Stimulated activated naive CD4-positive, alpha-beta T cell treated with Interleukin-2 at 50 U/mL for 16 hours (primary cell): Measurements from ENCODE around the gene IGSF8.

Experiments
- DNase-seq: peaks from one replicate; lab custom pipeline; 2025; lab: John Stamatoyannopoulos, UW

The IGSF8 gene

DNA sequence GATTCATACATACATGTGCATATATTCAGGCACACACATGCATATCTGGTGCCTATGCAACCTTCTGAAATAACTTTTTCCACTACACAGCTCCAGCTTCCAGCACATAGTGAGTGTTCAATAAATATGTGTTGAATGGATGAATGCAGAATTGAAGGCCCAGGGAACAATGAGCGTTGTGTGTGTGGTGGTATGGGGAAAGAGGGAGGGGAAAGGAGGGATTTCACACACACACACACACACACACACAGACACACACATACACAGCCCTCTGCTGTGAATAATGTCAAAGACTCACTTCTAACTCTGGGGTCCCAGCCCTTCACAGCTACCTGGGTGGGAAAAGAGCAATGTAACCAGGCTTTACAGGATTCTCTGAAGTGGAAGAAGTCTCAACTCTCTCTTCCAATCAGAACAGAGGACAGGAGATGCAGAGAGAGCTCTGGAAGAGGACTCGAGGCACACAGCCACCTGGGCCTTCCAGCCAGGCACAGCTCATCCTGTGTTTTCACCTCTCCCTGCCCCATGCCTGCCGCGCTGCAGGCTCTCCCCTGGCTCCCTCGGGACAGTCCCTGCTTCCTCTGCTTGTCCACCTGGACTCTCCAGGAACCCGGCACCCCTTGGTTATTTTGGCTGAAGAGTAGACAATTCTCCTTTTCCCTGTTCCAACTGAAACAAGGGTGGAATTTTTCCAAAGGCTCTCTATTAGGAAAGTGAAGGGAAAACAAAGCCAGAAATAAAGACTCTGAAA lies 5.4 kb upstream of the IGSF8 start:
- no peak for DNase-seq

DNA sequence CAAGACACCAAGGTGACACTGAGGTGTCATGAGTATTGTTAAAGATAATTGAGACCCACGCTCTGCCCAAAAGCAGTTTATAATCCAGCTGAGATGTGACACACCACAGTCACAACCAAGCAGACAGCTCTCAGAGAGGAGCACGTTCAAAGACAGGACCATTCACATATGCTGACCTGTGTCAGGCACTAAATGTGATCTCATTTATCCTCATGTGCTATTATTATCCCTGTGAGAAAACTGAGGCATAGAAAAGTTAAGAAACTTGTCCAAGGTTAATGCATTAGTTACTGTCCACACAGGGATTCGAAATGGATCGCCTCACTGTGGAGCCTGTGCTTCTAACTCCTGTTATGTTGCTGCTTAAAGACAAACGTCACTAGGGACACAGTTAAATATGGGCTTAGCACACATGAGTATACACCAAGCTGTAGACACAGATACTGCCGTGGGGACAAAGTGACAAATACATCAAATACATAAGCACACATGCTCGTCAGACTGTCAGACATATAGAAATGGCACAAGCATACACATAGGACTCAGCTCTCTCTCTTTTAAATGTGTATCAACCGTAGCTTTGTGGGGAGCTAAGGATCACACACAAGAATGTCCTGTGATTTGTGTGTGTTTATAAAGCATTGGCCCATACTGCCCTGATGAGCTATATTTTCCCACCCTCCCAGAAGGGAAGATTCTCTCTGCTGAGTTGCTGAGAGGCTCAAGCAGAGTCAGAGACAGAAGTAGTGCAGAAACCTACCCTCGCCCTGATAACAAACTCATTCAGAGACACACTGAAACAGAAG lies 3.5 kb upstream of the IGSF8 start:
- no peak for DNase-seq

DNA sequence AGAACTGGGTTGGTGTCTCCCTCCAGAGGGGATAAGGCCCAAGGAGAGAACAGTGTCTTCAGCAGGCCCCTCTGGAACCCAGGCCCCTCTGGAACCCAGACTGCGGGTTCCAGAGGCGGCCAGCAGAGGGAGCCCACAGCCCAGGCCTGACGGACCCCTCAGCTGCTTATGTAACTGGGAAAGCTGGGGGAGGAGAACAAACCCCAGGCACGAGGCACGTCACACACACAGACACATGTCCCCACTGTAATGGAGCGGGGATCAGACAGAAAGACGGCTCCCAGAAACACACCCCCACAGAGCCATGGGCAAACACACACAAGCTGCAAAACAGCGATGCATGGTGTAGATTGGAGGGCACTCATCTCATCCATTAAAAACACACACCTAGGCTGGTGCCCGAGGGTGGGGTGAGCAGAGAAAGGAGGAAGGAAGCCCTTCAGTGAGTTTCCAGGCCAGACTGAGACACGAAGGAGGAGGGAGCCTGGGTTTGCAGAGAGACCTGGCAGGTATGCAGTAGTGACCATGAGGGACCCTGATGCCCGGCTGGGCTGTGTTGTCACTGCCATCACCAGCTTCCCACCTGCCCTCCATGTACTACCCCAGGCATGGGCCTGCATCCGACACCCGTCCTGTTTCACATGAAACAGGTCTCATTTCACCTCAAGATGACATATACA lies 2.8 kb upstream of the IGSF8 start:
- peak; percentile 66 for DNase-seq

DNA sequence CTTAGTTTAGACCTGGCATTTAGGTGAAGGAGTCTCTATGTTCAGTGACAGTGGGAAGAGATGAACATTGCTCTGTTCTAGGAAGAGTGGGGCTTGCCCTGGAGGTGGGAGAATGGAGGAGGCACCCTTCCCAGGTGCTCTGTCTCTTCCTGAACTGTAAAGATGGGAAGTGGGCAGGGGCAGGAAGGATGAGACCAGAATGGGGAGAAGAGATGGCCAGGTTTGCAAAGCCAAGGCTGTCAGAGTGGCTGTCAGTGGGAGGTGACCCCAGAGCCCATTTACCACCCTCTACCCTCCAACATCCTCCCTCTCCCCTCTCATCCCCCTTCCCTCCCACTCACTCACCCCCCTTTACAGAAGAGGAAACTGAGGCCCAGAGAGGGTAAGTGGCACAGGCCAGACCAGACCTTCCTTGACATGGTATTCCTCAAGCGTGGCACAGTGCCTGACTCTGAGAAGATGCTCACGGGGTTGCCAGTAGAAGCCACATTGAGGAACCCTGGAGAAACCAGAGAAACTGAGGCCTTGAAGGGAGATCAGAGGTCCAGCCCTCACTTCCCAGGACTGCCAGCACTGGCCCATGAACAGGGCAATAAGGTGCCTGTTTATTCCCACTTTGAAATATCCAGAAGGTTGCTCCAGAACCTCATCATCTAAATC lies 1.4 kb upstream of the IGSF8 start:
- no peak for DNase-seq

DNA sequence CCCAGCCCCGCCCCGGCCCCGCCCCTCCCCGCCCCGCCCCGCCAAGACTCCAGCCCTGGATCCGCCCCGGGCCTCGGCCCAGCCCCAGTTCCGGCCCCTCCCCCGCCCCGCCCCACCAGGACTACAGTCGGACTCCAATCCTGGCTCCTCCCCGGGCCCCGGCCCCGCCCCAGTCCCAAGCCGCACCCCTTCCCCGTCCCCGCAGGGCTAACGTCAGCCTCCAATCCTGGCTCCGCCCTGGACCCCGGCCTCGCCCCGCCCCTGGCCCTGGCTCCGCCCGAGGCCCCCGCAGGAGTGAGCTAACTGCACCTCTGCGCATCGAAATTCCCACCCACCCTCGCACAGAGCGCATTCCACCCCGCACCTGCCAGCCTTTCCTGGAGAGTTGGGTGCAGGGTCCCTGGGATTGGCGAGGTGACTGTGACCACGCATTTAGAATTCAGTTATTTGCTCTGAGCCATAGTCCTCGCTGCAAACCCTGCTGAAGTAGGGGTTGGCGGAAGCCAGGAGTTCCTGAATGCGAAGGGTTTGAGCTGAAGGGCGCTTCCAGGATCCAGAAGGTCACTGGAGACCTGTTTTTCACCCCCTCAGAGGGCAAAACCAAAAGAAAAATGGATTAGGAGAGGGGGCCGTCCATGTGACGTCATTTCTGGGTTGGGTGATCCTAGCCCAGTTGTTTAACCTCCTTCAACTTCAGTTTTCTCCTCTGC lies 588 bp upstream of the IGSF8 start:
- peak; percentile 99 for DNase-seq

DNA sequence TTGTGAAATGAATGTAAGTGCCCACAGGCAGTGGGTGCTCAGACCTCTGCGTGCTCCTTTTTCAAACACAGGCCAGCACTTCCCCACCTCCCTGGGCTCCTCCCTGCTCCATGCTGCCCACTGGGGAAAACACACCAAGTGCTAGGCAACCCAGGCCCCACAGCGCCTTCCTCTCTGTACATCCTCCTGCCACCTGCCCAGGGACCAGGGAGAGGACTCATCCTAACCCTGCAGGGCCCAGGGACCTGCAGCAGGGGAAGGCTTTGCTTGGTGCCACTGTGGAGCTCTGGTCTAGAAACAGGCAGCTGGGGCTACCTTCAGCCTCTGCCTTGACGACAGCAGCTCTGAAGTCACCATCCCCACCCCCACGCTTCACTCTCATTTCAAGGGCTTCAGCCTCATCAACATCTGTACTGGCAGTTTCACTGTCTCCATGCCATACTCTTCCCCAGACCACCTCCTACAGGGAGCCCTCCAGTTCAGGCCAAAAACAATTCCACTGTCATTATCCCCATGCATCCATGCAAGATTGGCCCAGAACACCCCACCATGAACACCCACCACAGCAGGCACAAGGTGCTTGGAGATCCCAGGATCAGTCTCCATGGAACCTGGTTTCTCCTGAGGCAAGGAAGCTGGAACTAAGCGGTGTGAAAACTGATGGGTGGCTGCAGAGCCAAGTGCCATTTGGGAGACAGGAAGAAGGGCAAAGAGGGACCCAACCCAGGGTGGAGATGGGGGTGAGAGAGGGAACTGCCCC lies 1.1 kb downstream of the IGSF8 start:
- DNase-seq = peak; percentile 15

DNA sequence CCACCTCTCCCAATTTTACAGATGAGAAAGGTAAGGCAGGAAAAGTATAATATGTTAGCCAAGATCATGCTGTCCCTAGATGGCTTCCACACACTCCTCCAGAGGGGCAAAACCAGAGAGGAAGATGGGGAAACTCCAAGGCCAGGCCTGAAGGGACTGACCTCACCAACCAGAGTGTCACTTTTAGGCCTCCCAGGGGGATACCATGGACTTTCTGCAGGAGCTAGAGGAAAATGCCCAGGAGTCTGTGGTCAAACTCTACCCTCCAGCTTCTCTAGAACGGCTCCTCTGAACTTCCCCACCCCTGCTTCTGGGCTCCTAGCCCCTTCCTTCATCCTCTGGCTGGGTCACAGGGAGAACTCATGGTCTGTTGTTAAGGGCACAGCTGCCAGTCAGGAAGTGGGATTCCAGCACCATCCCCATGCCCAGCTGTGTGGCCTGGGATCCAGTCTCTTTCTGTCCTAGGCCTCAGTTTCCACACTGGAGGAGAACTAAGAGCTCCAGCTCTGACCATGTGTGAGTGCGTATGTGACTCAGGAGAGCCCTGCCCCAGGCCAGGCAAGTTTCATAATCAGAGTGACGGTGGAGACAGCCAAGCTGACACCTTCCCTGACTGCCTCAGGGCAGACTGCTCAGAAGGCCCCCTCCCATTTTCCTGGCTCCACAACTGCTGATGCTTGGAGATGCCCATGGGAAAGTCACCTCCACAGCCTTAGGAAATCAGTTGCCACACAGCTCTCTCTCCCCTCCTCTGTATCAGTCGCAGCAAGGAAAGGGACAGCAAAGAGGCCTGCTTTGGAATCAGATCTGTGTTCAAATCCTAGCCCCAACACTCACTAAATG lies 1.9 kb downstream of the IGSF8 start:
- DNase-seq = no peak

DNA sequence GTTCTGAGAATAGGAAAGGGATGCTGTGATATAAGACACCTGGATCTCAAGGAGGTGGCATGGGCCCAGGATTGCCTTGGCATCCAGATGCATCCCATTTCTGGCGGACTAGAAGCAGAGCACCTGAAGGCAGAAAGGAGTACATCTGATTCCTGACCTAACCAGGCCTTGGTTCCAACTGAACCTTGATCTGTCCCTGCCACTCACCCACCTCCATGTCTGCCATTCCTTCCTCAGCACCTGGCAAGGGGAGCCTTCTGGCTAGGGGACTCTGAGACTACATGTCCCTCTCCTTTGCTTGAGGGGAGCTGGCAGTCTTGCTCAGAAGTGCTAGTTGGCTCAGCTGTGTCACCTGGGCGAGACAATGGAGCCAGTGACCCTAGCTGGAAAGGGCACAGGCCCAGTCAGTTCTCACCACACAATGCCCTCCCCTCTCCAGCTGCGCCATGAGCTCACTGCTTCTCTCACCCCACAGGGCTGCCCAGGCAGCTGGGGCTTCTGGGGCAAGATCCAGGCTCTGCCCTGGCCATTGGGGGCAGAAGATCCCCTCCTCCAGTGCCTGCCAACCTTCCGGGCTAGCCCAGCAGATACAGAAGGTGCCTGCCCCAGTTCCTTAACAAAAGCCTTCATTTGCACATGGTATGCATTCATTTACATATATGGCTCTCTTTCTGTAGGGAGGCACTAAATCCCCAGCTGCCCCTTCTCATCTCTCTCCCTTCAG lies 2.9 kb downstream of the IGSF8 start:
- DNase-seq = no peak

DNA sequence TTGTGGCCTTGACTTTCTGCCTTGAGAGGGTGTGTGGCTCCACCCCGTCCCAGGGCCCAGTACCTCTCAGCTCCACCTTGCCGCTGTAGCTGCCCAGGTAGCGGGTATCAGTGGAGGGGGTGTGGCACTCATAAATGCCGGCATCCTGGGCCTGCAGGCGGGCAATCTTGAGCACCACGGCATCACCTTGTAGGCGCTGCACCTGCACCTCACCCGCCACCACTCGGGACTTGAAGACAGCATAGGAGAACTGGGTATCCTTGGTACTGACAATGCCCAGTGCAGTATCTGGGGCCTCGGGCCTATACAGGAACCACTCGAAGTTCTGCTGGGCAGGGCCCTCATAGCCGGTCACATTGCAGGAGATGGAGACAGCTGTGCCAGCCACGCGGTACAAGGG lies 3.6 kb downstream of the IGSF8 start:
- no peak for DNase-seq

DNA sequence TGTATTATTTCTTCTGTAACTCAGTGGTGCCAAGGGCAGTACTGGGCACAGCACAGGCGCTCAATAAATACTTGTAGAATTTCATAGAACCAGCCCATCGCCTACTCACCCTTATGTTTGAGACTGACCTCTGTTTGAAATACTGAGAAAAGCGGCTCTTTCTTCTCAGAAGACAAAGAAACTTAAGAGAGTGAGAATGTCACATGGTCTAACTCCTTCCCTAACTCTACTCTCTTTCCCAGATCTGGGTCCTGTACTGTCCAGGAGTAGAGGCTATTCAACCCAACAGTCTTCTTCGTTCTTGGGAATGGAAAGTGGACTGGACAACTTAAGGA lies 4.2 kb downstream of the IGSF8 start:
- no peak for DNase-seq

DNA sequence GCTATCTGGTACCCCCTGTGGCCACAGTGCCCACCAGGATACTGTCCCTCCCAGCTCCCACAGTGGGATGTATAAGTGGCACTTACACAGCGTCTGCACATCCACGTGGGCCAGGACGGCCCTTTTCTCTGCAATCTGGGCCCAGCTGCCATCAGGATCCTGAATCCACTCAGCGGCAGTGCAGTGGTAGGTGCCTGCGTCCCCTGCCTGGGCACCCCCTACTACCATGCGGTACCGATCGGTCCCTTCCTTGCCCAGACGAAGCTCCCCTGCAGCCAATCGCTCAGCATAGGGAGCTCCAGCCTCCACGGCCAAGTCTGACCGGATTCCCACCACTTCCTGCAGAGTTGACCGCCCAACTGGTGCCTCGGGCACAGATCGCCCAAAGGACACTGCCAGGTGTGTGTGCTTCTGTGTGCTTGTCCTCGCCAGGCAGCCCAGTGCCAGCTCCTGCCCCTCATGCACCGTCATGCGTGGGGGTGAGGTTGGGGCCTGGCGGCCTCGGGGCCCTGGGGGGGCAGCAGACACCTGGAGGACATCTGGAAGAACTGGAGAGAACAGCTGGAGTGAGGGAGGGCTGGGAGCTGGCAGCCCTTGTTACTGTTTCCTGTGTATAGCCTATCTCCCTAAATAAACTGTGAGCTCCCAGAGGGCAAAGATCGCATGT lies 4.7 kb downstream of the IGSF8 start:
- no peak for DNase-seq

DNA sequence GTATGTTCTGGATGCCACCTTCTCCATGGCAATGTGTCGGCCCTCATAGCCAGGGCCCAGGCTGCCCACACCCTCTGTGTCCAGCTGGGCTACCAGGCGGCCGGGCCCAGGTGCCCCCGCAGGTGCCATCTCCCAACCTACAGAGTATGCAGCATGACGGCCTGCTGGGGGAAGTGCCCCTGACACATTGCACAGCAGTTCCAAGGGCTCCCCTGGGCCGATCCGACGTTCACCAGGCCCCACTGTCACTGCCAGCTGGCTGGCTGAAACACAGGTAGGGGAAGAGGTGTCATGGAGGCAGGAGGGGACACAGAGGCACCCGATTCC lies 5.4 kb downstream of the IGSF8 start:
- DNase-seq = no peak

DNA sequence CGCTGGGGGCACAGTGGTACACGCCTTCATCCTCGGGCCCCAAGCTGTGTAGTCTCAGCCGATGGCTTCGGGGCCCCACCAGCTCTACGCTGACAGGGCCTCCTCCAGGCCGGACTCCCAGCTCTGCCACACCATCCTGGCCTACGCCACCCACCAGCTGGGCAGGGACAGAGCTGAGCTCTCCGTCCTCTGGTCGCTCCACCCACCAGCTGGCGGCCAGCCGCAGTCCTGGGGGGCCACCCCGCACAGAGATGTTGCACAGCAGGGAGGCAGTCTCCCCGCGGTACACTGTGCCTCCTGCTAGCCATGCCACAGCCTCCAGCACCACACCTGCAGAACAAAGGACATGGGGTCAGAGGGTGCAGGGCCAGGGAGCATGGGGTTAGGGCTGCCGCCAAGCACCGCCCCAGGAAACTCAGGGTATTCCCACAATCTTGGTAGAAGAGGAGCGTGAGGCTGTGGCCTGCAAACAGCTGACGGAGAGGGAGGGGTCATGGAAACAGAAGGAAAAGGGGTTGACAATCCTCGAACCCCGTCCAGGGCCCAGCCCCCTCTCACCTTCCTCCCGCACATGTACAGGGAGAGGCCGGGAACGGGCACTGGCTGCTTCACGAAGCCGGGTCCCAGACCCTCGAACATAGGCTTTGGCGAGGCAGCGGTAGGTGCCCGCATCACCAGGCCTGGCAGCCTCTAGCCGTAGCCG lies 5.9 kb downstream of the IGSF8 start:
- DNase-seq = no peak

DNA sequence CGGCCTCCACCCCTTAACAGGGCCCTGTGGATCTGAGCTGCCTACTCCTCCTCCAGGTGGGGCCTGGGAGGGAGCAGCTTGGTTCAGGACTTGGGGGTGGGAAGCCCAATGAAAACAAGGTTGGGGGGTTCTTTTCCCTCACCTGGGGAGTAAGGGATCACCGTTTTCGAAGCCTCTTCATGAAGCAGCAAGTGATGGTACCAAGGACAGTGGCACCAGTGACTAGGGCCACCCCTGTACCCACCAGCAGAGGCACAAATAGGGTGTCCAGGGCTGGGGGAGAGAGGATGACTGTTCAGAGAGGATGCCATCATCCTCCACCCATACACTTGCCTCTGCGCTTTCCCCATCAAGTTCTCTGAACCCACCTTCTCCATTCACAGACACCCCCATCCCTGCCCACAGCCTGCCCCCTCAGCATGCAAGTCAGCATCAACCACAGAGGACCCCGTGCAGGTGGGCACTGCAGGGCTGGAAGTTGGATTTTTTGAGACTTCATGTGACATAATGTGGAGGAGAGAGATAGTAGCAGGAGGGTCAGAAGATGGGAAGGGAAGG lies 6.7 kb downstream of the IGSF8 start:
- DNase-seq = no peak

DNA sequence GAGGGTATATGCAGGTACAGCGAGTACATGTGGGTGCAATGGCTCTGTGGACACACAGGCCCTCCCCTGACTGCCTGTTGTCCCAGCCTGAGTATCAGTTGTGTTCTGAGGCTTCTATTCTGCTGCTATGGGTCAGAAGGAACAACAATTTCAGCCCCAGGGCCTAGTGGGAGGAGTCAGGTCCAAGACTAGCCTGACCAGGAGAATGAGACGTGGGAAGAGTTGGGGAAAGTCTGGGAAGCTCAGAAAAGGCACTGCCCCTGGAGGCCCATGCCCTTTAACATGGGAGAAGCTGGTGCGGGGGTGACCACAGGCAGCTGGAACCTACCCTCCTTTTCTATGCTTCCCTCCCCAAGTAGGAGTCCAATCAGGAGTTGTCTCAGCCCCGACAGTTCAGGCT lies 7.7 kb downstream of the IGSF8 start:
- DNase-seq = no peak

DNA sequence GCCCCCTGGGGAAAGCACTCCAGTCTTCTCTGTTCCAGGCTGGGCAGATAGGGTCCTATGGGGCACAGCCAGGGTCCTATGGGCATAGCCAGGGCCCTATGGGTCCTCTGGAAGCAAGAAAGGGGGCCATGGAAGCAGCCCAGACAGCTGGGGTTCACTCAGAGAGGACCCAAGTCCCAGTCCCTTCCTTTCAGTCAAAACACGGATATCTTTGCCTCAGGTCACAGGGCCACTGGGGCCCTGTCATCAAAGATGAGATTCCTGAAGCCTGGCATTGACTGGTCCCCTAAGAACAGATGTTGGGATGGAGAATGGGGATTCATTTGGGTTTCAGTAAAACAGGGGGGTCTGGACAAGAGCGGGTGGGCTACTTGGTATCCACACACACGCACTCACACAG lies 8.5 kb downstream of the IGSF8 start:
- no peak for DNase-seq

DNA sequence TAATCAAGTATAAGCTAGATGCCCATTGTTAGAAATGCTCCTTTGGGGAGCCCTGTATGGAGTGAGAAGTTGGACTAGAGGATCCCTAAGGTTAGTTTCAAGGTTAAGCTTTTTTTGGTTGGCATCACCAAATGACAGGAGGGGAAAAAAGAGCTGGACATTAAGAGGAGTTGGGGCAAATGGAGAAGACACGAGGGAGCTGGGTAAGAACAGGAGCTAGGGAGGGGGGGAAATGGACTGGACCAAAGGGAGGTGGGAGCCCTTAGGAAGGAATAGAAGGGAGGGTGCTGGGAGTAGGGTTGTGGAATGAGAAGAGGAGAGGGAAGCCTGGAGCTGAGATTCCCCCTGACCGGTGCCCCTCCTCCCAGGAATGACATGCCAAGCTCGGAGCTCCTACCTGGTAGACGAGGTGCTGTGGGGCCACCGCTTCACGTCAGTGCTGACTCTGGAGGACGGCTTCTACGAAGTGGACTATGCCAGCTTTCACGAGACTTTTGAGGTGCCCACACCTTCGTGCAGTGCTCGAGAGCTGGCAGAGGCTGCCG lies 11.2 kb downstream of the IGSF8 start:
- DNase-seq = no peak

DNA sequence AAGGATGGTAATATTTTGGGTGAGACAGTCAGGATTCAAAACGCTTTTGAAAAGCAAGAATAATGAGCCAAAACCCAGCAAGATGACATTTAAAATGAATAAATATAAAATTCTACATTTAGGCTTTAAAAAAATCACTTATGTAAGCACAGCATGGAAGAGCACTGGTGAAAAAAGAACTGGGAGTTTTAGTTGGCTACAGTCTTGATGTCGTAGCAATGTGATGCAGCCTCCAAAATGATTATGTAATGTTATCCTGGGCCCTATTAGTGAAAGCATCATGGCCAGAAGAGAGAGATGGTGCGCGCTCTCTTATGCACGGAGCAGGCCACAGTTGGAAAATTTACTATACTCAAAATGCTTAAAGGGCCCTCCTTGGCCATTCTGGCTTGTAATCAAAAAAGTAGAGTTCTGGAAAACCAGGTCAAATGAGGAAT lies 11.9 kb downstream of the IGSF8 start:
- DNase-seq = no peak
